SKM-1 treated with dmso at 0.1 percent for 144 hours (cell line): Measurements from ENCODE around the gene HUWE1.

ENCODE experiments used
- DNase-seq: peaks from one replicate; lab custom pipeline; 2025; ENCODE audit not compliant: unreplicated experiment; lab: John Stamatoyannopoulos, UW

HUWE1 gene

GRCh38 chrX:53621418-53621986, 65.0 kb downstream of the HUWE1 start:
- no peak for DNase-seq

GRCh38 chrX:53616946-53617345, 69.6 kb downstream of the HUWE1 start:
- no peak for DNase-seq

GRCh38 chrX:53606456-53606855, 80.1 kb downstream of the HUWE1 start:
- no peak for DNase-seq

- no peak for DNase-seq
Observed at GRCh38 chrX:53605004-53605403, 81.5 kb downstream of the HUWE1 start.

GRCh38 chrX:53599781-53600396, 86.6 kb downstream of the HUWE1 start:
- DNase-seq = no peak

- DNase-seq = no peak
Observed at GRCh38 chrX:53598169-53598568, 88.3 kb downstream of the HUWE1 start.

GRCh38 chrX:53595266-53595810, 91.2 kb downstream of the HUWE1 start:
- DNase-seq = no peak

GRCh38 chrX:53594354-53594753, 92.2 kb downstream of the HUWE1 start:
- DNase-seq = no peak

GRCh38 chrX:53587795-53588420, 98.6 kb downstream of the HUWE1 start:
- no peak for DNase-seq

- DNase-seq = no peak
Observed at GRCh38 chrX:53584891-53585290, 101.6 kb downstream of the HUWE1 start.

- DNase-seq = no peak
Observed at GRCh38 chrX:53583571-53583970, 102.9 kb downstream of the HUWE1 start.

- no peak for DNase-seq
Observed at GRCh38 chrX:53580742-53581504, 105.6 kb downstream of the HUWE1 start.

- no peak for DNase-seq
Observed at GRCh38 chrX:53571494-53571893, 115.0 kb downstream of the HUWE1 start.

- DNase-seq = no peak
Observed at GRCh38 chrX:53563324-53563723, 123.2 kb downstream of the HUWE1 start.

GRCh38 chrX:53561912-53562311, 124.6 kb downstream of the HUWE1 start:
- DNase-seq = no peak

- no peak for DNase-seq
Observed at GRCh38 chrX:53558646-53559045, 127.9 kb downstream of the HUWE1 start.

GRCh38 chrX:53556868-53557267, 129.7 kb downstream of the HUWE1 start:
- no peak for DNase-seq

GRCh38 chrX:53550756-53551463, 135.6 kb downstream of the HUWE1 start:
- no peak for DNase-seq

GRCh38 chrX:53547668-53548067, 138.9 kb downstream of the HUWE1 start:
- no peak for DNase-seq

GRCh38 chrX:53544936-53545335, 141.6 kb downstream of the HUWE1 start:
- no peak for DNase-seq

- DNase-seq = no peak
Observed at GRCh38 chrX:53538781-53539180, 147.7 kb downstream of the HUWE1 start.
